ENCODE measurements around the gene TXNRD3.
A peak's percentile ranks its signal among the peaks of the same experiment; 100 is the strongest.
"Not testable (repeated sequence)": the region's sequence is repeated elsewhere in the genome, so short reads cannot be mapped to it uniquely, and the experiment has no call there.

The TXNRD3 gene

DNA sequence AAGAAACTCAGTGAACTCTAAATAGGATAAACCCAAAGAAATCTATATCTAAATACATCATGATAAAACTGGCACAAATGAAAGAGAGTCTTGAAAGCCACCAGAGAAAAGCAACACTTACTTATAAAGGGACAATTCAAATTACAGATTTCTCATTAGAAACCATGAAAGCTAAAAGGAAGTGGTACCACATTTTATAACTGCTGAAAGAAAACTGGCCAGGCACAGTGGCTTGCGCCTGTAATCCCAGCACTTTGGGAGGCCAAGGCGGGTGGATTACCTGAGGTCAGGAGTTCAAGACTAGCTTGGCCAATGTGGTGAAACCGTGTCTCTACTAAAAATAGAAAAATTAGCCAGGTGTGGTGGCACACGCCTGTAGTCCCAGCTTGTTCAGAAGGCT lies 59.4 kb downstream of the TXNRD3 start:
- H3K27ac ChIP-seq (ENCODE audit: insufficient read depth in 1 of 2, low read depth in 1 of 2, low read length in 2 of 2, poor library complexity in 1 of 2, severe bottlenecking in 2 of 2); H3K4me3 ChIP-seq (ENCODE audit: control insufficient read depth in 1 of 7, extremely low read depth in 1 of 7, insufficient read depth in 4 of 7, low read depth in 2 of 7, low read length in 6 of 7); CTCF ChIA-PET; H3K27me3 ChIP-seq (replicated peaks in 2 of 5; ENCODE audit: control insufficient read depth in 4 of 5, insufficient read depth in 5 of 5, low read length in 4 of 5); H3K4me1 ChIP-seq (ENCODE audit: control extremely low read depth in 1 of 4, control insufficient read depth in 4 of 4, insufficient read depth in 4 of 4, low read length in 3 of 4); POLR2A ChIA-PET; H3K36me3 ChIP-seq (ENCODE audit: control insufficient read depth in 4 of 4, insufficient read depth in 4 of 4, low read length in 3 of 4): not testable (repeated sequence)
- H3K9me3 ChIP-seq (ENCODE audit: control extremely low read depth in 1 of 5, control insufficient read depth in 4 of 5, insufficient read depth in 2 of 5, low read depth in 1 of 5, low read length in 4 of 5): peaks cover 2 to 27% (median 9%) of the 10 kb centered on the region in 5 experiments
- 97% methylated on average over 4 of the region's 4 CpGs for WGBS (ENCODE audit: insufficient coverage)
- DNase-seq: peak in 2 of 3 donors; percentile 8 to 30

DNA sequence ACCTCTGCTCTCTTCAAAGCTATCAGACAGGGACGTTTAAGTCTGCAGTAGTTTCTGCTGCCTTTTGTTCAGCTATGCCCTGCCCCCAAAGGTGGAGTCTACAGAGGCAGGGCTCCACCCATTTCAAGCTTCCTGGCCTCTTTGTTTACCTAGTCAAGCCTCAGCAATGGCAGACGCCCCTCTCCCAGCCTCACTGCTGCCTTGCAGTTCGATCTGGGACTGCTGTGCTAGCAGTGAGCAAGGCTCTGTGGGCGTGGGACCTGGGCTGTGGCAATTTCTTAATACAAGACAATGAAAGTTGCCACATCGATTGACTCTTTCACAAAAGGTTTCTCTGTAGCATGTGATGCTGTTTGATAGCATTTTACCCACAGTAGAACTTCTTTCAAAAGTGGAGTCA lies 63.4 kb downstream of the TXNRD3 start:
- H3K27me3 ChIP-seq (replicated peaks in 2 of 5; ENCODE audit: control insufficient read depth in 4 of 5, insufficient read depth in 5 of 5, low read length in 4 of 5); H3K36me3 ChIP-seq (ENCODE audit: control insufficient read depth in 4 of 4, insufficient read depth in 4 of 4, low read length in 3 of 4); POLR2A ChIA-PET; H3K4me1 ChIP-seq (ENCODE audit: control extremely low read depth in 1 of 4, control insufficient read depth in 4 of 4, insufficient read depth in 4 of 4, low read length in 3 of 4); H3K4me3 ChIP-seq (ENCODE audit: control insufficient read depth in 1 of 7, extremely low read depth in 1 of 7, insufficient read depth in 4 of 7, low read depth in 2 of 7, low read length in 6 of 7); DNase-seq; CTCF ChIA-PET; H3K27ac ChIP-seq (ENCODE audit: insufficient read depth in 1 of 2, low read depth in 1 of 2, low read length in 2 of 2, poor library complexity in 1 of 2, severe bottlenecking in 2 of 2): not testable (repeated sequence)
- H3K9me3 ChIP-seq (ENCODE audit: control extremely low read depth in 1 of 5, control insufficient read depth in 4 of 5, insufficient read depth in 2 of 5, low read depth in 1 of 5, low read length in 4 of 5): peaks cover 1 to 26% (median 9%) of the 10 kb centered on the region in 5 experiments
- WGBS (ENCODE audit: insufficient coverage): 89% methylated on average over 4 of the region's 5 CpGs

DNA sequence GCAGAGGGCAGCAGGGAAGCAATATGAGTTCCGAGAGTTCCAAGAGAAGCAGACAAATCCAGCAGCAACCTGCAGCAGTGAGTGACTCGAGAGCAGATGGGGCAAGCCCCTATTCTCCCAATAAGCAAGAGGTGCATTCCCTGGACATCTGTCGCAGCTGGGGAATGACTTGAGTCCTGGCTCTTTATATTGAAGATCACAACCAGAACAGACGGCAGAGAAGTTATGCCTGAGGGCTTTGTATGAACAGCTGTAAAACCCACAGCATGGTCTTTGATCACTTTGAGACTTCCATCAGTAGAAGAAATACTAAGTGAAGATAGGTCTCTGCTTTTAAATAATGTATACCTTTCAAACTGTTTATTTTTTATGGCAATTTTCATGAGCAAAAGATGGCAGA lies 72.6 kb downstream of the TXNRD3 start:
- Histone ChIP-seq H3K36me3 (ENCODE audit: control insufficient read depth in 4 of 4, insufficient read depth in 4 of 4, low read length in 3 of 4) (peaks cover 0 to 2% (median 0%) of the 10 kb centered on the region in 4 experiments), H3K4me3 (ENCODE audit: control insufficient read depth in 1 of 7, extremely low read depth in 1 of 7, insufficient read depth in 4 of 7, low read depth in 2 of 7, low read length in 6 of 7) (no peak overlapping the region), H3K27ac (ENCODE audit: insufficient read depth in 1 of 2, low read depth in 1 of 2, low read length in 2 of 2, poor library complexity in 1 of 2, severe bottlenecking in 2 of 2) (no peak overlapping the region), H3K4me1 (ENCODE audit: control extremely low read depth in 1 of 4, control insufficient read depth in 4 of 4, insufficient read depth in 4 of 4, low read length in 3 of 4) (no peaks in the 10 kb centered on the region), H3K9me3 (ENCODE audit: control extremely low read depth in 1 of 5, control insufficient read depth in 4 of 5, insufficient read depth in 2 of 5, low read depth in 1 of 5, low read length in 4 of 5) (peaks cover 0 to 2% (median 0%) of the 10 kb centered on the region in 5 experiments), H3K27me3 (replicated peaks in 2 of 5; ENCODE audit: control insufficient read depth in 4 of 5, insufficient read depth in 5 of 5, low read length in 4 of 5) (no peaks in the 10 kb centered on the region)
- POLR2A ChIA-PET: no interaction called here
- DNase-seq: no peak
- CTCF ChIA-PET: interaction anchor here (1.3 kb wide), 1 partner anchor 59 kb away, joined by 4 read pairs; the partner anchor contains the start of gene CHST13
- 97% methylated on average over 4 of the region's 4 CpGs for WGBS (ENCODE audit: insufficient coverage)

DNA sequence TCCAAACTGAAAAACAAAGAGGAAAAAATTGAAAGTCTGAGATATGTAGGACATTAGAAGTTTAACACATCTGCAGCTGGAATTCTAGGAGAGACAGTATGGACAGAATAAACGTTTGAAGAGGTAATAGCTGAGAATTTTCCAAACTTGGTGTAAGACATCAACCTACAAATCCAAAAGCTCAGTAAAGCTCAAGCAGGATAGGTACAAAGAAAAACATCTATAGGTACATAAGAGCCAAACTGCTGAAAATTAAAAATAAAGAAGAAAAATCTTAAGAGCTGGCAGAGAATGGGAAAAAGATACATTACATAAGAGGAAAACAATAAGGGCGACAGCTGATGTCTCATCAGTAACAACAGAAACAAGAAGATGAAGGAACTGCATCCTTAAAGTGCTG lies 73.4 kb downstream of the TXNRD3 start:
- no peaks in the 10 kb centered on the region for H3K4me1 ChIP-seq (ENCODE audit: control extremely low read depth in 1 of 4, control insufficient read depth in 4 of 4, insufficient read depth in 4 of 4, low read length in 3 of 4)
- CTCF ChIA-PET: interaction anchor here (1.3 kb wide), 1 partner anchor 58 kb away, joined by 4 read pairs; the partner anchor contains the start of gene CHST13
- POLR2A ChIA-PET: no interaction called here
- H3K27ac ChIP-seq (ENCODE audit: insufficient read depth in 1 of 2, low read depth in 1 of 2, low read length in 2 of 2, poor library complexity in 1 of 2, severe bottlenecking in 2 of 2): no peak overlapping the region
- H3K9me3 ChIP-seq (ENCODE audit: control extremely low read depth in 1 of 5, control insufficient read depth in 4 of 5, insufficient read depth in 2 of 5, low read depth in 1 of 5, low read length in 4 of 5): peaks cover 0 to 2% (median 0%) of the 10 kb centered on the region in 5 experiments
- 100% methylated on average over 1 of the region's 2 CpGs for WGBS (ENCODE audit: insufficient coverage)
- no peaks in the 10 kb centered on the region for H3K27me3 ChIP-seq (replicated peaks in 2 of 5; ENCODE audit: control insufficient read depth in 4 of 5, insufficient read depth in 5 of 5, low read length in 4 of 5)
- peaks cover 0 to 2% (median 0%) of the 10 kb centered on the region in 4 experiments for H3K36me3 ChIP-seq (ENCODE audit: control insufficient read depth in 4 of 4, insufficient read depth in 4 of 4, low read length in 3 of 4)
- no peak overlapping the region for H3K4me3 ChIP-seq (ENCODE audit: control insufficient read depth in 1 of 7, extremely low read depth in 1 of 7, insufficient read depth in 4 of 7, low read depth in 2 of 7, low read length in 6 of 7)
- no peak for DNase-seq

DNA sequence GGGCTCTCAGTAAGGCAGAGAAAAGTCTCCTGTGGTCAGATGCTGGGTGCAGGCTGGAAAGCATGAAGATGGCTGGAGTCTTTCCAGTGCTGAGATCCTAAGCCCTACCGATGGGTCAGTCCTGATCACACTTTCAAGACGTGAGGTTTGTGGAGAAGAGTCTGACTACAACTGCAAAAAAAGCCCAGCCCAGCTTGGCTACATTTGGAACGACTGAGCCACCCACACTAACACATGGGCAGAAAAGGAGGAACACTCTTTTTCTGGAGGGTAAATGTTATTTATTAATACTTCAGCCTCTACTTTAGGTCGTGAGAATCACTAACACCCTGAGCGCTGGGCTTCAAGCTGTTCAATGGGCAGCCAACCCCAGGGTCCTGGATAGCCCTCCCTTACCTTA lies 74.2 kb downstream of the TXNRD3 start:
- Histone ChIP-seq H3K36me3 (ENCODE audit: control insufficient read depth in 4 of 4, insufficient read depth in 4 of 4, low read length in 3 of 4) (peaks cover 0 to 2% (median 0%) of the 10 kb centered on the region in 4 experiments), H3K4me3 (ENCODE audit: control insufficient read depth in 1 of 7, extremely low read depth in 1 of 7, insufficient read depth in 4 of 7, low read depth in 2 of 7, low read length in 6 of 7) (no peak overlapping the region), H3K9me3 (ENCODE audit: control extremely low read depth in 1 of 5, control insufficient read depth in 4 of 5, insufficient read depth in 2 of 5, low read depth in 1 of 5, low read length in 4 of 5) (peaks cover 0 to 2% (median 0%) of the 10 kb centered on the region in 5 experiments), H3K4me1 (ENCODE audit: control extremely low read depth in 1 of 4, control insufficient read depth in 4 of 4, insufficient read depth in 4 of 4, low read length in 3 of 4) (no peaks in the 10 kb centered on the region), H3K27me3 (replicated peaks in 2 of 5; ENCODE audit: control insufficient read depth in 4 of 5, insufficient read depth in 5 of 5, low read length in 4 of 5) (no peaks in the 10 kb centered on the region), H3K27ac (ENCODE audit: insufficient read depth in 1 of 2, low read depth in 1 of 2, low read length in 2 of 2, poor library complexity in 1 of 2, severe bottlenecking in 2 of 2) (no peak overlapping the region)
- no peak for DNase-seq
- 97% methylated on average over 3 of the region's 5 CpGs for WGBS (ENCODE audit: insufficient coverage)
- ChIA-PET POLR2A (no interaction called here), CTCF (interaction anchor here (1.2 kb wide), 1 partner anchor 74 kb away, joined by 3 read pairs; the partner anchor contains the start of gene TXNRD3)

DNA sequence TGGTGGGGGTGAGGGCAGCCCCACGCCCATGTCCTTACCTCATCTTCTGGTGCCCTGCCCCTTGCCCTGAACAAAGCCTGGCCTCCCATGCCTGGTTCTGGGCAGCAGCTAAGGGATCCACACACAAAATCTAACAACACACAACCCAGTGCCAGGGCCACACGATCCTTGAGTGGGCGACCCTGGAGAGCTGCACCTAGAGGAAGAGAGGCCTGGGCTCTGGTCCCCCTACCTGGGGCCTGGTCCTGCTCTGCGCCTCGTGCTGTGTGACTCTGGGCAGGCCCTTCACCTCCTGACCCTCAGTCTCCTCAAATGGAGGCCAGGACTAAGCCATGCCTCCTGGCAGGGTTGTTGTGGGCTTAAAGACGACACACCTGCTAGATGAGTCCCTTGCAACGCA lies 76.2 kb downstream of the TXNRD3 start:
- ChIA-PET CTCF (interaction anchor here (1.4 to 1.5 kb wide), 3 partner anchors 13 to 55 kb away, joined by 4 read pairs; no protein-coding TSS in a partner anchor), POLR2A (no interaction called here)
- 100% methylated on average over 6 of the region's 7 CpGs for WGBS (ENCODE audit: insufficient coverage)
- Histone ChIP-seq H3K4me1 (ENCODE audit: control extremely low read depth in 1 of 4, control insufficient read depth in 4 of 4, insufficient read depth in 4 of 4, low read length in 3 of 4) (no peaks in the 10 kb centered on the region), H3K36me3 (ENCODE audit: control insufficient read depth in 4 of 4, insufficient read depth in 4 of 4, low read length in 3 of 4) (peaks cover 0 to 2% (median 0%) of the 10 kb centered on the region in 4 experiments), H3K9me3 (ENCODE audit: control extremely low read depth in 1 of 5, control insufficient read depth in 4 of 5, insufficient read depth in 2 of 5, low read depth in 1 of 5, low read length in 4 of 5) (peaks cover 0 to 2% (median 0%) of the 10 kb centered on the region in 5 experiments), H3K4me3 (ENCODE audit: control insufficient read depth in 1 of 7, extremely low read depth in 1 of 7, insufficient read depth in 4 of 7, low read depth in 2 of 7, low read length in 6 of 7) (no peak overlapping the region), H3K27me3 (replicated peaks in 2 of 5; ENCODE audit: control insufficient read depth in 4 of 5, insufficient read depth in 5 of 5, low read length in 4 of 5) (no peaks in the 10 kb centered on the region), H3K27ac (ENCODE audit: insufficient read depth in 1 of 2, low read depth in 1 of 2, low read length in 2 of 2, poor library complexity in 1 of 2, severe bottlenecking in 2 of 2) (no peak overlapping the region)
- no peak for DNase-seq

DNA sequence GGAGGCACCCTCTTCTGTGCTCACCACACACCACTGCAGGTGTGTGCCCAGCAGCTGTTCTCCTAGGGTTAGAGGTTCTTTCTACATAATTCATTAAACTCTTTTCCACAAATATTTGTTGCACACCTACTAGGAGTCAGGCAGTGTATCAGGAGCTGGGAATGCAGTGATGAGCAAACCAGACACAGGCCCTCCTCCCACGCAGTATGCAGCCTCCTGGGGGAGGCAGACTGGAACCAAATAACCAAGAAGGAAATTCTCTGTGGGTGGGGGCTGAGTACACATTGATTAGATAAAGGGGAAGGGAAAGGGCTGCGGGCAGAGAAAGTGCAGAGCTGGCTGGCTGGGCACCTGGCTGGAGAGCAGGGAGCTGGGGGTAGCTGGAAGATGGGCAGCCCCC lies 77.7 kb downstream of the TXNRD3 start:
- H3K27ac ChIP-seq (ENCODE audit: insufficient read depth in 1 of 2, low read depth in 1 of 2, low read length in 2 of 2, poor library complexity in 1 of 2, severe bottlenecking in 2 of 2): no peak overlapping the region
- ChIA-PET CTCF (no interaction called here), POLR2A (no interaction called here)
- WGBS (ENCODE audit: insufficient coverage): 82% methylated on average over 2 of the region's 2 CpGs
- DNase-seq: no peak
- H3K4me1 ChIP-seq (ENCODE audit: control extremely low read depth in 1 of 4, control insufficient read depth in 4 of 4, insufficient read depth in 4 of 4, low read length in 3 of 4): no peaks in the 10 kb centered on the region
- no peaks in the 10 kb centered on the region for H3K27me3 ChIP-seq (replicated peaks in 2 of 5; ENCODE audit: control insufficient read depth in 4 of 5, insufficient read depth in 5 of 5, low read length in 4 of 5)
- no peak overlapping the region for H3K4me3 ChIP-seq (ENCODE audit: control insufficient read depth in 1 of 7, extremely low read depth in 1 of 7, insufficient read depth in 4 of 7, low read depth in 2 of 7, low read length in 6 of 7)
- H3K36me3 ChIP-seq (ENCODE audit: control insufficient read depth in 4 of 4, insufficient read depth in 4 of 4, low read length in 3 of 4): peaks cover 0 to 2% (median 0%) of the 10 kb centered on the region in 4 experiments
- H3K9me3 ChIP-seq (ENCODE audit: control extremely low read depth in 1 of 5, control insufficient read depth in 4 of 5, insufficient read depth in 2 of 5, low read depth in 1 of 5, low read length in 4 of 5): peaks cover 0 to 2% (median 0%) of the 10 kb centered on the region in 5 experiments

Data from common myeloid progenitor, CD34-positive (primary cell).